A673 (cell line): ENCODE data around the gene GLTP. TPM values are rescaled to one million over a fixed set of nuclear protein-coding genes. Genes with fewer than 3 reads are reported as not detected.

Experiments used
- BruUV-seq: library from RNA; stranded (reverse); fragments of 400-500 nt; replicated peaks from 2 replicates; lab custom pipeline; 2021; lab: Mats Ljungman, UMichigan
- CTCF ChIA-PET: fragments of 300-600 bp; sonication (Branson Sonifier 250); formaldehyde crosslinking; loops from one replicate; lab custom pipeline; 2022; ENCODE audit warnings: antibody characterized with exemption; lab: Charles Lee
- POLR2A ChIA-PET: fragments of 300-600 bp; sonication (Branson Sonifier 250); formaldehyde crosslinking; loops from one replicate; lab custom pipeline; 2022; ENCODE audit warnings: antibody characterized with exemption; ENCODE audit not compliant: low non-redundant PET; lab: Charles Lee
- DNase-seq: peaks from one replicate; pipeline ENCODE4 v3.0.0-alpha.2; 2015; ENCODE audit warnings: low spot score
- H3K27ac ChIP-seq: fragments of 200-600 bp; sonication (generic); 2 replicates; pipeline ENCODE4 v1.5.1; 2016; ENCODE audit warnings: mixed run types, low read depth, mild to moderate bottlenecking, mixed read lengths, antibody characterized with exemption, low read length; ENCODE audit not compliant: poor library complexity, severe bottlenecking
- H3K27me3 ChIP-seq: fragments of 200-600 bp; sonication (generic); replicated peaks from 2 replicates; pipeline ENCODE4 v1.6.1; 2017; ENCODE audit warnings: mixed run types, low read depth, mild to moderate bottlenecking, mixed read lengths, antibody characterized with exemption, low read length; ENCODE audit not compliant: insufficient read depth, poor library complexity
- H3K36me3 ChIP-seq: fragments of 200-600 bp; sonication (generic); 2 replicates; pipeline ENCODE4 v1.6.1; 2016; ENCODE audit warnings: mixed run types, mild to moderate bottlenecking, mixed read lengths, antibody characterized with exemption, low read length; ENCODE audit not compliant: insufficient read depth, poor library complexity, severe bottlenecking
- H3K4me1 ChIP-seq: fragments of 200-600 bp; sonication (generic); 2 replicates; pipeline ENCODE4 v1.6.1; 2017; ENCODE audit warnings: mixed run types, mild to moderate bottlenecking, mixed read lengths, antibody characterized with exemption, low read length; ENCODE audit not compliant: insufficient read depth, poor library complexity, severe bottlenecking
- H3K4me3 ChIP-seq: fragments of 200-600 bp; sonication (generic); 2 replicates; pipeline ENCODE4 v1.5.1; 2016; ENCODE audit warnings: low read depth, mixed run types, mild to moderate bottlenecking, mixed read lengths, low read length; ENCODE audit not compliant: poor library complexity, severe bottlenecking
- H3K9me3 ChIP-seq: fragments of 200-600 bp; sonication (generic); 2 replicates; pipeline ENCODE4 v1.6.1; 2016; ENCODE audit warnings: mixed run types, low read depth, mild to moderate bottlenecking, mixed read lengths, antibody characterized with exemption, low read length; ENCODE audit not compliant: poor library complexity, severe bottlenecking
- EZH2 ChIP-seq: fragments of 200-600 bp; sonication (generic); IDR thresholded peaks from 2 replicates; pipeline ENCODE4 v1.6.1; 2017; ENCODE audit warnings: borderline replicate concordance, low read depth, mild to moderate bottlenecking, mixed read lengths, antibody characterized with exemption, low read length; ENCODE audit not compliant: poor library complexity, severe bottlenecking
- intact Hi-C: fragments of 100-400 bp; cut with micrococcal nuclease; formaldehyde crosslinking; loops from one replicate; pipeline ENCODE4 v1.10.0; 2022; ENCODE audit not compliant: unreplicated experiment
- total RNA-seq: library from RNA; stranded (reverse); gene quantifications from 2 replicates; pipeline ENCODE4 v1.2.3, GENCODE V29; 2021
- TF ChIP-seq, protein P1 (sequence below): fragments of 300-800, 200-600 bp; sonication (generic); conservative IDR thresholded peaks from 2 replicates; pipeline ENCODE4 v1.5.1; 2017; ENCODE audit warnings: low read depth, mild to moderate bottlenecking, antibody characterized with exemption, low read length, moderate library complexity, mixed read lengths

The GLTP gene
- total RNA-seq, 1 experiment from 2014 or later = 20.2 TPM

GRCh38 chr12:109842021-109842420, 38.3 kb downstream of the GLTP start:
- no peak overlapping the region for H3K4me3 ChIP-seq
- no peaks in the 10 kb centered on the region for H3K4me1 ChIP-seq
- intact Hi-C loops = no loop called here
- POLR2A ChIA-PET = no interaction called here
- no peaks in the 10 kb centered on the region for H3K27me3 ChIP-seq
- CTCF ChIA-PET = interaction anchor here (0.6 to 0.7 kb wide), 2 partner anchors 11 to 43 kb away, joined by 3 to 4 read pairs; no protein-coding TSS in a partner anchor
- DNase-seq = no peak
- H3K9me3 ChIP-seq = no peaks in the 10 kb centered on the region
- no TSS peak for BruUV-seq
- no peaks in the 10 kb centered on the region for H3K36me3 ChIP-seq
- no peak overlapping the region for H3K27ac ChIP-seq
- no peak for TF ChIP-seq EZH2
- TF ChIP-seq, protein P1, sequence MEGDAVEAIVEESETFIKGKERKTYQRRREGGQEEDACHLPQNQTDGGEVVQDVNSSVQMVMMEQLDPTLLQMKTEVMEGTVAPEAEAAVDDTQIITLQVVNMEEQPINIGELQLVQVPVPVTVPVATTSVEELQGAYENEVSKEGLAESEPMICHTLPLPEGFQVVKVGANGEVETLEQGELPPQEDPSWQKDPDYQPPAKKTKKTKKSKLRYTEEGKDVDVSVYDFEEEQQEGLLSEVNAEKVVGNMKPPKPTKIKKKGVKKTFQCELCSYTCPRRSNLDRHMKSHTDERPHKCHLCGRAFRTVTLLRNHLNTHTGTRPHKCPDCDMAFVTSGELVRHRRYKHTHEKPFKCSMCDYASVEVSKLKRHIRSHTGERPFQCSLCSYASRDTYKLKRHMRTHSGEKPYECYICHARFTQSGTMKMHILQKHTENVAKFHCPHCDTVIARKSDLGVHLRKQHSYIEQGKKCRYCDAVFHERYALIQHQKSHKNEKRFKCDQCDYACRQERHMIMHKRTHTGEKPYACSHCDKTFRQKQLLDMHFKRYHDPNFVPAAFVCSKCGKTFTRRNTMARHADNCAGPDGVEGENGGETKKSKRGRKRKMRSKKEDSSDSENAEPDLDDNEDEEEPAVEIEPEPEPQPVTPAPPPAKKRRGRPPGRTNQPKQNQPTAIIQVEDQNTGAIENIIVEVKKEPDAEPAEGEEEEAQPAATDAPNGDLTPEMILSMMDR = no peak

DNA sequence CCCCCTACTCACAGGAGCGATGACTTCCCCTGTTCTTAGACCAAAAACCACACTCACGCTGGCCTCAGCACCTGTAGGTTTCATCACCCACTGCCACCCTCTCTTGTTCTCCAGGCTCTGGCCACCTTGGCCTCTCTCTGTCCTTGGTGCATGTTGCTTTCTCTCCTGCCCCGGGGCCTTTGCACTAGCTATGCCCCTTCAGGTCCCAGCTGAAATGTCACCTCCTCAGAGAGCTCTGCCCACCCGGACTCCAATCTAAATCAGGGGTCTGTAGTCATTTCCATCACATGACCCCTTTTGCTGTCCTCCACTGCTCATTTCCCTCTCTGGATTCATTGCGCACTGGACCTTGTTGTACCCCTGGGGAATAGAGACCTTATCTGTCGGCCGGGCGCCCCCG, 39.0 kb downstream of the GLTP start:
- H3K36me3 ChIP-seq = no peaks in the 10 kb centered on the region
- TF ChIP-seq EZH2 = no peak
- TF ChIP-seq, protein P1 = no peak
- no peaks in the 10 kb centered on the region for H3K9me3 ChIP-seq
- no peak overlapping the region for H3K4me3 ChIP-seq
- ChIA-PET POLR2A (no interaction called here), CTCF (interaction anchor here (0.7 kb wide), 1 partner anchor 10 kb away, joined by 4 read pairs; no protein-coding TSS in a partner anchor)
- no TSS peak for BruUV-seq
- no peaks in the 10 kb centered on the region for H3K27me3 ChIP-seq
- H3K27ac ChIP-seq = no peak overlapping the region
- DNase-seq = no peak
- intact Hi-C loops = no loop called here
- H3K4me1 ChIP-seq = no peaks in the 10 kb centered on the region

DNA sequence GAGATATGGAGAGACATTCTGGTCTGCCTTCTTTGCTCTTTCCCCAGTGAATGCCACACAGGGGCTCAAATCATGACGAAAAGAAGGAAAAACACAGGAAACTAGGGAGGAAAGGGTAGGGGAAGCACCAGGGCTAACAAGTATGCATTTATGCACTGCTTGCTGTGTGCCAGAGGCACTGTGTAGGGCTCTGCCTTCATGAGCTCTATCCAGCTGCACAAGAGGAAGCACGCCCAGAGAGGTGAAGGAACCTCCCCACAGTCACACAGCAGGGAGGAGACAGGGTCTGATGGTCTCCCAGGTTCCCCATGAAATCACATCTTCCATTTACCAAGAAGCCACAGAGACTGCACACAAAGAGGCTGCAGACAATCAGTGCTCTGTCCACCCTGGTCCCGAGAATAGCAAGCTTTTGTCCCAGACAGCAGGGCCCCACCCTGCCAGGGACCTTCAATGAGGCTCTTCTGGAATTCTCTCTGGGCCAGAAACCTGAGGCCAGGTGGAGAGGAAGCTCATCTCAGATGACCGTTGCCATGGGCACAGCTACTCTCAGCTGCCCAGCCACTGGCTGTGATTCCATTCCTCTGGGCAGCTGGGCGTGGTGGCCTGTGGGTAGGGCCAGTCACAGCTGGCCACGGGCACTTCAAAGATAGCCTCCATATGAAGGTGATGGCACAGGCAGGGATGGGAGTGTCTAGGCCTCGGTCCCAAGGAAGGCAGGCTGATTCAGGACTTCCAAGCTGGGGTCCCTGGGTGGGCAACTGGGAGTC, 39.9 kb downstream of the GLTP start:
- TF ChIP-seq EZH2 = no peak
- TF ChIP-seq, protein P1 = no peak
- Histone ChIP-seq H3K27me3 (no peaks in the 10 kb centered on the region), H3K9me3 (no peaks in the 10 kb centered on the region), H3K4me1 (no peaks in the 10 kb centered on the region), H3K27ac (no peak overlapping the region), H3K36me3 (no peaks in the 10 kb centered on the region), H3K4me3 (no peak overlapping the region)
- ChIA-PET POLR2A (no interaction called here), CTCF (no interaction called here)
- DNase-seq = no peak
- no TSS peak for BruUV-seq
- intact Hi-C loops = no loop called here
